ENCODE results near the gene TFAP2D.

The TFAP2D gene

DNA sequence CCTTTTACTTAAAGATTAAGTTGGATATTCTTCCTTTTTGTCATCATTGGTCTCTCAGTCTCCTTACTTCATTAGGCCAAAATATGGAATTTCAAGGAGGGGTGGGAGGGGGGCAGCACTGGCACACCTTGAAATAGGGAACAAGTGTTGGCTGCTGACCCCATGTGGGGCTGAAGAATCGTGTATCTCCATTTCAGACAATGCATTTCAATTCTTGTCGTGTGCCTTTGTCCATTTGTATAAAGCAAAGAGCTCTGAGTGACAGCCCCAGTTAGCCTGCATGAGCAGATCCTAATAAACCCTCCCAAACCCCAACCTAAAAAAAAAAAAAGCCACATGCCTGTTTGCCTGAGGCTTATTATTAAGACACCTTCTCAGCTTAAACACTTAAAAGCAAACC lies 1.0 kb upstream of the TFAP2D start:
- Histone ChIP-seq H3K9me3 (ENCODE audit: control insufficient read depth, insufficient read depth, low read depth, low read length) (no peaks in the 10 kb centered on the region), H3K27ac (ENCODE audit: extremely low read depth, low read depth, low read length) (no peak overlapping the region), H3K4me1 (ENCODE audit: control insufficient read depth, insufficient read depth, low read length) (no peaks in the 10 kb centered on the region), H3K36me3 (ENCODE audit: control insufficient read depth in 2 of 2, insufficient read depth in 1 of 2, low read length in 2 of 2) (no peaks in the 10 kb centered on the region), H3K4me3 (ENCODE audit: low read depth, low read length) (no peak overlapping the region)
- ChIA-PET POLR2A (no interaction called here), CTCF (no interaction called here)
- no peak for TF ChIP-seq EGR2 (tag by site-specific recombination; IDR thresholded peaks at IDR 0.05; ENCODE audit: low read depth)
- no peak for TF ChIP-seq ZNF473 (tag by site-specific recombination; IDR thresholded peaks at IDR 0.05)
- TF ChIP-seq, protein P1, sequence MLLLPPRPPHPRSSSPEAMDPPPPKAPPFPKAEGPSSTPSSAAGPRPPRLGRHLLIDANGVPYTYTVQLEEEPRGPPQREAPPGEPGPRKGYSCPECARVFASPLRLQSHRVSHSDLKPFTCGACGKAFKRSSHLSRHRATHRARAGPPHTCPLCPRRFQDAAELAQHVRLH (tag by site-specific recombination; IDR thresholded peaks at IDR 0.05), result no peak
- TF ChIP-seq ZNF221 (tag by site-specific recombination; IDR thresholded peaks at IDR 0.05; ENCODE audit: borderline replicate concordance), result no peak
- TF ChIP-seq, protein P2, sequence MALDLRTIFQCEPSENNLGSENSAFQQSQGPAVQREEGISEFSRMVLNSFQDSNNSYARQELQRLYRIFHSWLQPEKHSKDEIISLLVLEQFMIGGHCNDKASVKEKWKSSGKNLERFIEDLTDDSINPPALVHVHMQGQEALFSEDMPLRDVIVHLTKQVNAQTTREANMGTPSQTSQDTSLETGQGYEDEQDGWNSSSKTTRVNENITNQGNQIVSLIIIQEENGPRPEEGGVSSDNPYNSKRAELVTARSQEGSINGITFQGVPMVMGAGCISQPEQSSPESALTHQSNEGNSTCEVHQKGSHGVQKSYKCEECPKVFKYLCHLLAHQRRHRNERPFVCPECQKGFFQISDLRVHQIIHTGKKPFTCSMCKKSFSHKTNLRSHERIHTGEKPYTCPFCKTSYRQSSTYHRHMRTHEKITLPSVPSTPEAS (tag by site-specific recombination; IDR thresholded peaks at IDR 0.05), result no peak
- TF ChIP-seq ZNF501 (tag by site-specific recombination; IDR thresholded peaks at IDR 0.05), result no peak
- TF ChIP-seq ZNF239 (tag by site-specific recombination; IDR thresholded peaks at IDR 0.05), result no peak
- TF ChIP-seq ZNF426 (tag by site-specific recombination; IDR thresholded peaks at IDR 0.05), result no peak
- no peak for TF ChIP-seq ZNF335 (tag by site-specific recombination; conservative IDR thresholded peaks at IDR 0.05)
- TF ChIP-seq ZNF837 (tag by site-specific recombination; IDR thresholded peaks at IDR 0.05), result no peak
- TF ChIP-seq ZXDB (tag by site-specific recombination; IDR thresholded peaks at IDR 0.05), result no peak
- TF ChIP-seq ZBTB7A (tag by site-specific recombination; IDR thresholded peaks at IDR 0.05; ENCODE audit: low read depth), result no peak
- no peak for TF ChIP-seq ZNF211 (tag by site-specific recombination; IDR thresholded peaks at IDR 0.05; ENCODE audit: low read depth)

DNA sequence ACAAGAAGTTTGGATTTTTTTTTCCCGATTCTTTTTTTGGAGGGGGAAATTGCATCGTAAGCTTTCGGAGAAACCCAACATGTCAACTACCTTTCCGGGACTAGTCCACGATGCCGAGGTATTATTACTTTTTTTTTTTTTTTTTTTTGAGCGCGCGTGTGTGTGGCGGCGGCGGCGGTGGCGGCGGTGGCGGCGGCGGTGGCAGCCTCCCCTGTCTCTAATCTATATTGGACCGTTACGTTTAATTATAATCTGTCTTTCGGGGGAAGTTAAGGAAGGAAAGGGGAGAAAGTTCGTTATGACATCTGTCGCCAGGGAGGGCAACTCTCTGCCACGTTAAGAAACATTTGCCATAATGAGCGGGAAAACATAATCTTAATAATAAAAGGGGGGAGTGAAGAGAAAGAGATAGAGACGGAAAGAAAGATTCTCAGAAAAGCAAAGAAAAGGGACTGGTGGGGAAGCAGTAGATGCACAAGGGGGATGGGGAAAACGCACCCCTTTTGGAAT lies 706 bp downstream of the TFAP2D start:
- no peaks in the 10 kb centered on the region for H3K4me1 ChIP-seq (ENCODE audit: control insufficient read depth, insufficient read depth, low read length)
- no peak overlapping the region for H3K27ac ChIP-seq (ENCODE audit: extremely low read depth, low read depth, low read length)
- H3K4me3 ChIP-seq (ENCODE audit: low read depth, low read length), result no peak overlapping the region
- H3K36me3 ChIP-seq (ENCODE audit: control insufficient read depth in 2 of 2, insufficient read depth in 1 of 2, low read length in 2 of 2), result no peaks in the 10 kb centered on the region
- ChIA-PET POLR2A (no interaction called here), CTCF (no interaction called here)
- H3K9me3 ChIP-seq (ENCODE audit: control insufficient read depth, insufficient read depth, low read depth, low read length), result no peaks in the 10 kb centered on the region
- TF ChIP-seq ZNF202 (tag by site-specific recombination; IDR thresholded peaks at IDR 0.05; ENCODE audit: borderline replicate concordance), result no peak
- no peak for TF ChIP-seq ZNF791 (tag by site-specific recombination; IDR thresholded peaks at IDR 0.05)
- TF ChIP-seq, protein P3, sequence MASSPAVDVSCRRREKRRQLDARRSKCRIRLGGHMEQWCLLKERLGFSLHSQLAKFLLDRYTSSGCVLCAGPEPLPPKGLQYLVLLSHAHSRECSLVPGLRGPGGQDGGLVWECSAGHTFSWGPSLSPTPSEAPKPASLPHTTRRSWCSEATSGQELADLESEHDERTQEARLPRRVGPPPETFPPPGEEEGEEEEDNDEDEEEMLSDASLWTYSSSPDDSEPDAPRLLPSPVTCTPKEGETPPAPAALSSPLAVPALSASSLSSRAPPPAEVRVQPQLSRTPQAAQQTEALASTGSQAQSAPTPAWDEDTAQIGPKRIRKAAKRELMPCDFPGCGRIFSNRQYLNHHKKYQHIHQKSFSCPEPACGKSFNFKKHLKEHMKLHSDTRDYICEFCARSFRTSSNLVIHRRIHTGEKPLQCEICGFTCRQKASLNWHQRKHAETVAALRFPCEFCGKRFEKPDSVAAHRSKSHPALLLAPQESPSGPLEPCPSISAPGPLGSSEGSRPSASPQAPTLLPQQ (tag by site-specific recombination; IDR thresholded peaks at IDR 0.05), result no peak
- no peak for TF ChIP-seq ZNF426 (tag by site-specific recombination; IDR thresholded peaks at IDR 0.05)
- TF ChIP-seq, protein P4, sequence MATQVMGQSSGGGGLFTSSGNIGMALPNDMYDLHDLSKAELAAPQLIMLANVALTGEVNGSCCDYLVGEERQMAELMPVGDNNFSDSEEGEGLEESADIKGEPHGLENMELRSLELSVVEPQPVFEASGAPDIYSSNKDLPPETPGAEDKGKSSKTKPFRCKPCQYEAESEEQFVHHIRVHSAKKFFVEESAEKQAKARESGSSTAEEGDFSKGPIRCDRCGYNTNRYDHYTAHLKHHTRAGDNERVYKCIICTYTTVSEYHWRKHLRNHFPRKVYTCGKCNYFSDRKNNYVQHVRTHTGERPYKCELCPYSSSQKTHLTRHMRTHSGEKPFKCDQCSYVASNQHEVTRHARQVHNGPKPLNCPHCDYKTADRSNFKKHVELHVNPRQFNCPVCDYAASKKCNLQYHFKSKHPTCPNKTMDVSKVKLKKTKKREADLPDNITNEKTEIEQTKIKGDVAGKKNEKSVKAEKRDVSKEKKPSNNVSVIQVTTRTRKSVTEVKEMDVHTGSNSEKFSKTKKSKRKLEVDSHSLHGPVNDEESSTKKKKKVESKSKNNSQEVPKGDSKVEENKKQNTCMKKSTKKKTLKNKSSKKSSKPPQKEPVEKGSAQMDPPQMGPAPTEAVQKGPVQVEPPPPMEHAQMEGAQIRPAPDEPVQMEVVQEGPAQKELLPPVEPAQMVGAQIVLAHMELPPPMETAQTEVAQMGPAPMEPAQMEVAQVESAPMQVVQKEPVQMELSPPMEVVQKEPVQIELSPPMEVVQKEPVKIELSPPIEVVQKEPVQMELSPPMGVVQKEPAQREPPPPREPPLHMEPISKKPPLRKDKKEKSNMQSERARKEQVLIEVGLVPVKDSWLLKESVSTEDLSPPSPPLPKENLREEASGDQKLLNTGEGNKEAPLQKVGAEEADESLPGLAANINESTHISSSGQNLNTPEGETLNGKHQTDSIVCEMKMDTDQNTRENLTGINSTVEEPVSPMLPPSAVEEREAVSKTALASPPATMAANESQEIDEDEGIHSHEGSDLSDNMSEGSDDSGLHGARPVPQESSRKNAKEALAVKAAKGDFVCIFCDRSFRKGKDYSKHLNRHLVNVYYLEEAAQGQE (tag by site-specific recombination; IDR thresholded peaks at IDR 0.05), result no peak
- TF ChIP-seq ZNF146 (tag by site-specific recombination; IDR thresholded peaks at IDR 0.05), result no peak
- no peak for TF ChIP-seq MEIS1 (CRISPR knock-in tag; IDR thresholded peaks at IDR 0.05; ENCODE audit: borderline replicate concordance)
- TF ChIP-seq TRIM28 (IDR thresholded peaks at IDR 0.05; ENCODE audit: borderline replicate concordance, low read length), result no peak
- no peak for TF ChIP-seq ZNF354C (tag by site-specific recombination; IDR thresholded peaks at IDR 0.05; ENCODE audit: borderline replicate concordance, low read depth)
- TF ChIP-seq ZEB2 (tag by site-specific recombination; IDR thresholded peaks at IDR 0.05), result no peak
- no peak for TF ChIP-seq ZFHX2 (tag by site-specific recombination; conservative IDR thresholded peaks at IDR 0.05)
- TF ChIP-seq ZNF248 (tag by site-specific recombination; IDR thresholded peaks at IDR 0.05), result no peak
- TF ChIP-seq ZNF302 (tag by site-specific recombination; IDR thresholded peaks at IDR 0.05; ENCODE audit: low read depth), result no peak
- TF ChIP-seq, protein P5, sequence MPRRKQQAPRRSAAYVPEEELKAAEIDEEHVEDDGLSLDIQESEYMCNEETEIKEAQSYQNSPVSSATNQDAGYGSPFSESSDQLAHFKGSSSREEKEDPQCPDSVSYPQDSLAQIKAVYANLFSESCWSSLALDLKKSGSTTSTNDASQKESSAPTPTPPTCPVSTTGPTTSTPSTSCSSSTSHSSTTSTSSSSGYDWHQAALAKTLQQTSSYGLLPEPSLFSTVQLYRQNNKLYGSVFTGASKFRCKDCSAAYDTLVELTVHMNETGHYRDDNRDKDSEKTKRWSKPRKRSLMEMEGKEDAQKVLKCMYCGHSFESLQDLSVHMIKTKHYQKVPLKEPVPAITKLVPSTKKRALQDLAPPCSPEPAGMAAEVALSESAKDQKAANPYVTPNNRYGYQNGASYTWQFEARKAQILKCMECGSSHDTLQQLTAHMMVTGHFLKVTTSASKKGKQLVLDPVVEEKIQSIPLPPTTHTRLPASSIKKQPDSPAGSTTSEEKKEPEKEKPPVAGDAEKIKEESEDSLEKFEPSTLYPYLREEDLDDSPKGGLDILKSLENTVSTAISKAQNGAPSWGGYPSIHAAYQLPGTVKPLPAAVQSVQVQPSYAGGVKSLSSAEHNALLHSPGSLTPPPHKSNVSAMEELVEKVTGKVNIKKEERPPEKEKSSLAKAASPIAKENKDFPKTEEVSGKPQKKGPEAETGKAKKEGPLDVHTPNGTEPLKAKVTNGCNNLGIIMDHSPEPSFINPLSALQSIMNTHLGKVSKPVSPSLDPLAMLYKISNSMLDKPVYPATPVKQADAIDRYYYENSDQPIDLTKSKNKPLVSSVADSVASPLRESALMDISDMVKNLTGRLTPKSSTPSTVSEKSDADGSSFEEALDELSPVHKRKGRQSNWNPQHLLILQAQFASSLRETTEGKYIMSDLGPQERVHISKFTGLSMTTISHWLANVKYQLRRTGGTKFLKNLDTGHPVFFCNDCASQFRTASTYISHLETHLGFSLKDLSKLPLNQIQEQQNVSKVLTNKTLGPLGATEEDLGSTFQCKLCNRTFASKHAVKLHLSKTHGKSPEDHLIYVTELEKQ (tag by site-specific recombination; IDR thresholded peaks at IDR 0.05; ENCODE audit: borderline replicate concordance), result no peak
- TF ChIP-seq ZNF184 (tag by site-specific recombination; IDR thresholded peaks at IDR 0.05), result no peak
